ENCODE data around the gene SIM1.

The SIM1 gene

DNA sequence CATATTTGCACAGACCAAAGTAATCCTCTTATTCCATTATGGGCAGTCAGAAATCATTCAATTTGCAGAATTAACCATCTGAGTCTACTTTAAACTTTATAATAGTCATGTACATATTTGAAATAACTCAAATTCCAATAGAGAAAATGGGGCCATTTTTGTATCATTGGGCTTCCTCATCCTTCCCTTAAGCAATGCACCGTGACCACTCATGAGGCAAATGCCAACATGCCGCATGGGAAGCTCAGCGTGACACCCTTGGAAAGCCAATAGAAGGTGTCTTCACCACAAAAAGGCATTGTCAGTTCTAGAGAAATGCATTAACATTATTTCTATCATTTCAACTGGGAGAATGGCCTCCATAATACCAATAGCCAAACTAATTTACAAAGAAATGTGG lies 38.5 kb downstream of the SIM1 start:
- H3K9ac ChIP-seq (ENCODE audit: low read length): no peak overlapping the region
- H3K9me3 ChIP-seq (ENCODE audit: control insufficient read depth, low read length): no peaks in the 10 kb centered on the region
- H3K4ac ChIP-seq (ENCODE audit: low read depth in 1 of 2, low read length in 2 of 2): no peak overlapping the region
- WGBS: 93% methylated on average over 3 of the region's 3 CpGs
- H2BK120ac ChIP-seq (ENCODE audit: low read depth, low read length): no peak overlapping the region
- no peak overlapping the region for H4K91ac ChIP-seq (ENCODE audit: low read length)
- H3K18ac ChIP-seq (ENCODE audit: low read depth in 1 of 2, low read length in 2 of 2): no peak overlapping the region
- H3K79me1 ChIP-seq (replicated peaks; ENCODE audit: low read length, poor library complexity, severe bottlenecking): no peaks in the 10 kb centered on the region
- H3K27me3 ChIP-seq (ENCODE audit: control insufficient read depth in 1 of 2, insufficient read depth in 1 of 2, low read length in 2 of 2): no peaks in the 10 kb centered on the region
- H2BK15ac ChIP-seq (ENCODE audit: low read depth, poor library complexity, severe bottlenecking): no peak overlapping the region
- H3K4me1 ChIP-seq (ENCODE audit: control insufficient read depth, insufficient read depth, low read depth, low read length): no peaks in the 10 kb centered on the region
- no peak overlapping the region for H2AFZ ChIP-seq (ENCODE audit: low read depth, low read length)
- H2BK5ac ChIP-seq (ENCODE audit: low read depth, low read length, poor library complexity, severe bottlenecking): no peak overlapping the region
- no peaks in the 10 kb centered on the region for H3K36me3 ChIP-seq (ENCODE audit: control insufficient read depth in 1 of 2, insufficient read depth in 2 of 2, low read depth in 1 of 2, low read length in 2 of 2)
- H3K14ac ChIP-seq (ENCODE audit: low read length in 2 of 2): no peak overlapping the region
- H2BK12ac ChIP-seq (ENCODE audit: low read length in 2 of 2): no peak overlapping the region
- no peak for DNase-seq
- H3K4me2 ChIP-seq (ENCODE audit: low read length, poor library complexity, severe bottlenecking): no peak overlapping the region
- H3K4me3 ChIP-seq (ENCODE audit: insufficient read depth in 1 of 2, low read depth in 1 of 2, low read length in 2 of 2): no peak overlapping the region
- no peak overlapping the region for H4K8ac ChIP-seq (ENCODE audit: low read length)
- no peak overlapping the region for H3K23ac ChIP-seq (ENCODE audit: low read length in 2 of 2)
- no peak overlapping the region for H2AK5ac ChIP-seq (ENCODE audit: low read length, severe bottlenecking)
- peak overlapping the region; percentile 28 for H3K27ac ChIP-seq (ENCODE audit: low read length, poor library complexity, severe bottlenecking)

DNA sequence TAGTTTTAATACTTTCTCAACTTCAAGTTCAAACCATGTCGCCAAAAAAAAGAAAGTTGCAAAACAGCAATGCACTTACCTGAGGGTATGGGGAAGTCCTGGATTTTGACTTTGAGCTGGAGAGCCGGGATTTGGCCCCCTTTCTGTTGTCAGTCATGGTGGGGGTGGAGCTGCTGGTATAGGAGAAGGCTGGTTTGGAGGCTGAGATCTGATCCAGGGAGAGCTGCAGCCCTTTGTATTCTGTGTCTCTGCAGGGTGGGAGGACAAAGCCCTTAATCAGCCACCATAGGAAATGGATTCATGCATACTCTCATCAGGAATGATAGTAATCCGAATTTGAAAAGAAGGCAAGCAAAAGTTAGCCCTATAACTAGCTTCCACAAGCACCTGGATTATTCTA lies 44.0 kb downstream of the SIM1 start:
- H3K79me1 ChIP-seq (replicated peaks; ENCODE audit: low read length, poor library complexity, severe bottlenecking): no peaks in the 10 kb centered on the region
- H3K9ac ChIP-seq (ENCODE audit: low read length): no peak overlapping the region
- H3K27ac ChIP-seq (ENCODE audit: low read length, poor library complexity, severe bottlenecking): no peak overlapping the region
- H2AK5ac ChIP-seq (ENCODE audit: low read length, severe bottlenecking): no peak overlapping the region
- H3K14ac ChIP-seq (ENCODE audit: low read length in 2 of 2): no peak overlapping the region
- H3K18ac ChIP-seq (ENCODE audit: low read depth in 1 of 2, low read length in 2 of 2): no peak overlapping the region
- H3K4ac ChIP-seq (ENCODE audit: low read depth in 1 of 2, low read length in 2 of 2): no peak overlapping the region
- H4K91ac ChIP-seq (ENCODE audit: low read length): no peak overlapping the region
- no peak overlapping the region for H3K23ac ChIP-seq (ENCODE audit: low read length in 2 of 2)
- H3K9me3 ChIP-seq (ENCODE audit: control insufficient read depth, low read length): no peaks in the 10 kb centered on the region
- H2BK120ac ChIP-seq (ENCODE audit: low read depth, low read length): no peak overlapping the region
- DNase-seq: no peak
- no peak overlapping the region for H2BK12ac ChIP-seq (ENCODE audit: low read length in 2 of 2)
- 56% methylated on average over 2 of the region's 3 CpGs for WGBS
- no peak overlapping the region for H3K4me2 ChIP-seq (ENCODE audit: low read length, poor library complexity, severe bottlenecking)
- no peaks in the 10 kb centered on the region for H3K4me1 ChIP-seq (ENCODE audit: control insufficient read depth, insufficient read depth, low read depth, low read length)
- no peaks in the 10 kb centered on the region for H3K27me3 ChIP-seq (ENCODE audit: control insufficient read depth in 1 of 2, insufficient read depth in 1 of 2, low read length in 2 of 2)
- no peak overlapping the region for H2AFZ ChIP-seq (ENCODE audit: low read depth, low read length)
- no peak overlapping the region for H4K8ac ChIP-seq (ENCODE audit: low read length)
- no peak overlapping the region for H2BK15ac ChIP-seq (ENCODE audit: low read depth, poor library complexity, severe bottlenecking)
- peaks cover 0 to 29% of the 10 kb centered on the region in 2 experiments for H3K36me3 ChIP-seq (ENCODE audit: control insufficient read depth in 1 of 2, insufficient read depth in 2 of 2, low read depth in 1 of 2, low read length in 2 of 2)
- no peak overlapping the region for H3K4me3 ChIP-seq (ENCODE audit: insufficient read depth in 1 of 2, low read depth in 1 of 2, low read length in 2 of 2)
- H2BK5ac ChIP-seq (ENCODE audit: low read depth, low read length, poor library complexity, severe bottlenecking): no peak overlapping the region

DNA sequence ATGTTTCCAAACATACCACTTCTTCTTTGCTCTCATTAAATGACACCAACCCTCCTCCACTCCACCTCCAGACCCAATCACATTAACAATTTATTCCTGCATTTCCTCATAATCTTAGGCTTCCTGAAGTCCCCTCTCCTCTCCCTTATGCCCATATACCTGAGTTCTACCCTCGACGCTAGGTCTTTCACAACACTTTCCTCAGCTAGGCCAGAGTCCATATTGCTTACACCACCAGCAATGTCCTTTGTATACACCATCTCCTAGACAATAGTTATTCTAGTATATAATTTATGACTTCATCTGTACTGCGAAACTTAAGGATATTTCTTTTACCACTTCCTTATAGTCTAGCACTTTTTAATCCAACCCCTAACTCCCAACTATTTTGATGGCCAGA lies 47.7 kb downstream of the SIM1 start:
- Histone ChIP-seq H2BK12ac (ENCODE audit: low read length in 2 of 2) (no peak overlapping the region), H3K4ac (ENCODE audit: low read depth in 1 of 2, low read length in 2 of 2) (no peak overlapping the region), H3K9me3 (ENCODE audit: control insufficient read depth, low read length) (no peaks in the 10 kb centered on the region), H3K4me2 (ENCODE audit: low read length, poor library complexity, severe bottlenecking) (no peak overlapping the region), H3K18ac (ENCODE audit: low read depth in 1 of 2, low read length in 2 of 2) (no peak overlapping the region), H3K23ac (ENCODE audit: low read length in 2 of 2) (no peak overlapping the region), H4K91ac (ENCODE audit: low read length) (no peak overlapping the region), H3K14ac (ENCODE audit: low read length in 2 of 2) (no peak overlapping the region), H4K8ac (ENCODE audit: low read length) (no peak overlapping the region), H3K4me1 (ENCODE audit: control insufficient read depth, insufficient read depth, low read depth, low read length) (no peaks in the 10 kb centered on the region), H2AFZ (ENCODE audit: low read depth, low read length) (no peak overlapping the region), H2BK5ac (ENCODE audit: low read depth, low read length, poor library complexity, severe bottlenecking) (no peak overlapping the region), H2AK5ac (ENCODE audit: low read length, severe bottlenecking) (no peak overlapping the region), H2BK15ac (ENCODE audit: low read depth, poor library complexity, severe bottlenecking) (no peak overlapping the region), H3K27me3 (ENCODE audit: control insufficient read depth in 1 of 2, insufficient read depth in 1 of 2, low read length in 2 of 2) (no peaks in the 10 kb centered on the region), H3K27ac (ENCODE audit: low read length, poor library complexity, severe bottlenecking) (no peak overlapping the region), H2BK120ac (ENCODE audit: low read depth, low read length) (no peak overlapping the region), H3K79me1 (replicated peaks; ENCODE audit: low read length, poor library complexity, severe bottlenecking) (no peaks in the 10 kb centered on the region), H3K9ac (ENCODE audit: low read length) (no peak overlapping the region), H3K36me3 (ENCODE audit: control insufficient read depth in 1 of 2, insufficient read depth in 2 of 2, low read depth in 1 of 2, low read length in 2 of 2) (peaks cover 0 to 36% of the 10 kb centered on the region in 2 experiments), H3K4me3 (ENCODE audit: insufficient read depth in 1 of 2, low read depth in 1 of 2, low read length in 2 of 2) (no peak overlapping the region)
- 95% methylated on average over 2 of the region's 3 CpGs for whole genome bisulfite sequencing
- DNase-seq: no peak

DNA sequence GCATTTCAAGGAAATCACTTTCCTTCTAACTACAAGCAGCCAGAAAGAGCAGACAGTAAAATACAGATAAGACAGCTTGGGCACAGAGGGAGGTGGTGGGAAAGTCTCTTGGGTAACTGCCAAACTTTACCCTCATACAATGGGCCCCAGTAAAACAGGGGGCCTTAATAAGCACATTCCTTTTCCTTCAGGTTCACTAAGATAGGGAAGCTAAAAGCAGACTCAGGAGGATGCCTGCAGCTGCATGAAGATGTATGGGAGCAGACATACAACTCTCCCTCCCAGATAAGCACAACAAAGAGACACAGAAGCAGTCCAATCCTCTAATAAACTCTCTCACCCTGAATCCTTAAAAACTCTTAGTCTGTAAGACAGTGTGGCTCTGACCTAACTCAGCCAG lies 49.0 kb downstream of the SIM1 start:
- no peak overlapping the region for H3K4me3 ChIP-seq (ENCODE audit: insufficient read depth in 1 of 2, low read depth in 1 of 2, low read length in 2 of 2)
- no peak overlapping the region for H3K4me2 ChIP-seq (ENCODE audit: low read length, poor library complexity, severe bottlenecking)
- H3K27me3 ChIP-seq (ENCODE audit: control insufficient read depth in 1 of 2, insufficient read depth in 1 of 2, low read length in 2 of 2): no peaks in the 10 kb centered on the region
- H3K9me3 ChIP-seq (ENCODE audit: control insufficient read depth, low read length): no peaks in the 10 kb centered on the region
- H3K18ac ChIP-seq (ENCODE audit: low read depth in 1 of 2, low read length in 2 of 2): no peak overlapping the region
- no peak overlapping the region for H3K9ac ChIP-seq (ENCODE audit: low read length)
- no peaks in the 10 kb centered on the region for H3K4me1 ChIP-seq (ENCODE audit: control insufficient read depth, insufficient read depth, low read depth, low read length)
- no peak overlapping the region for H3K14ac ChIP-seq (ENCODE audit: low read length in 2 of 2)
- H3K36me3 ChIP-seq (ENCODE audit: control insufficient read depth in 1 of 2, insufficient read depth in 2 of 2, low read depth in 1 of 2, low read length in 2 of 2): peaks cover 0 to 33% of the 10 kb centered on the region in 2 experiments
- H2BK12ac ChIP-seq (ENCODE audit: low read length in 2 of 2): no peak overlapping the region
- H2AFZ ChIP-seq (ENCODE audit: low read depth, low read length): no peak overlapping the region
- H3K4ac ChIP-seq (ENCODE audit: low read depth in 1 of 2, low read length in 2 of 2): no peak overlapping the region
- H3K23ac ChIP-seq (ENCODE audit: low read length in 2 of 2): no peak overlapping the region
- H4K8ac ChIP-seq (ENCODE audit: low read length): no peak overlapping the region
- H2BK15ac ChIP-seq (ENCODE audit: low read depth, poor library complexity, severe bottlenecking): no peak overlapping the region
- H2BK120ac ChIP-seq (ENCODE audit: low read depth, low read length): no peak overlapping the region
- no peak for DNase-seq
- no peak overlapping the region for H2AK5ac ChIP-seq (ENCODE audit: low read length, severe bottlenecking)
- no peak overlapping the region for H2BK5ac ChIP-seq (ENCODE audit: low read depth, low read length, poor library complexity, severe bottlenecking)
- no peak overlapping the region for H4K91ac ChIP-seq (ENCODE audit: low read length)
- H3K79me1 ChIP-seq (replicated peaks; ENCODE audit: low read length, poor library complexity, severe bottlenecking): no peaks in the 10 kb centered on the region
- no peak overlapping the region for H3K27ac ChIP-seq (ENCODE audit: low read length, poor library complexity, severe bottlenecking)
